A673 (cell line): Measurements from ENCODE around the gene HOATZ.

Experiments used
- EZH2 ChIP-seq: fragments of 200-600 bp; sonication (generic); IDR thresholded peaks from 2 replicates; pipeline ENCODE4 v1.6.1; 2017; ENCODE audit warnings: borderline replicate concordance, low read depth, mild to moderate bottlenecking, mixed read lengths, antibody characterized with exemption, low read length; ENCODE audit not compliant: poor library complexity, severe bottlenecking
- TF ChIP-seq, protein P1 (sequence below): fragments of 300-800, 200-600 bp; sonication (generic); conservative IDR thresholded peaks from 2 replicates; pipeline ENCODE4 v1.5.1; 2017; ENCODE audit warnings: low read depth, mild to moderate bottlenecking, antibody characterized with exemption, low read length, moderate library complexity, mixed read lengths

DNA sequence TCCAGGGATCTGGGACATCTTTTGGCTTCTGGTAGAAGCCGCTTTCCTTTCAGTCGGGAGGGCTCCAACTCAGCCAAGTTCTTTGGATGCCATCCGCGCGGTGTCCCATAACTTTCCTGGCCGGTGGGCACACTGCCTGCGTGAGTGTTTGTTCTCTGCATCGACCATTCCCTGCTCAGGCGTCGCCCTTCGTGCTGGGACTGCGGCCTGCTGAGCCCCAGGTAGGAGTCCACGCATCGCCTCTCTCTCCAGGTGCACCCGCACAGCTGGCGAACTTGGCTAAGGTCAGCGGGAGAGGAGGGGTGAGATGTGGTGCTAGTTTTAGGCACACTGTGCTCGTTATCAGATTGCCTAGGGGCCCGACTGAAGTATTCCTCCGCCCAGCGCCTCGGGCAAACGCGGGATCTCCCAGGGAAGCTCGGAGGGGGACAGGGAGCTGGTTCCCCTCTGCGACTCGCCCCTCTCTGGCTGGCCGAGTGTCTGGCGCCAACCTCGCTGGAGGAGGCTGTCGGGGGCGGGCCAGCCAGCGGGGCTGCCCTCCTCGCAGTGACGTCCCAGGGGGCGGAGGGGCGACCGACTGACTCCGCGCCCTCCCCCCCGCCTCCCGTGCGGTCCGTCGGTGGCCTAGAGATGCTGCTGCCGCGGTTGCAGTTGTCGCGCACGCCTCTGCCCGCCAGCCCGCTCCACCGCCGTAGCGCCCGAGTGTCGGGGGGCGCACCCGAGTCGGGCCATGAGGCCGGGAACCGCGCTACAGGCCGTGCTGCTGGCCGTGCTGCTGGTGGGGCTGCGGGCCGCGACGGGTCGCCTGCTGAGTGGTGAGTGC, 25.7 kb downstream of the HOATZ start, which contains the start of gene LAYN:
- TF ChIP-seq, protein P1, sequence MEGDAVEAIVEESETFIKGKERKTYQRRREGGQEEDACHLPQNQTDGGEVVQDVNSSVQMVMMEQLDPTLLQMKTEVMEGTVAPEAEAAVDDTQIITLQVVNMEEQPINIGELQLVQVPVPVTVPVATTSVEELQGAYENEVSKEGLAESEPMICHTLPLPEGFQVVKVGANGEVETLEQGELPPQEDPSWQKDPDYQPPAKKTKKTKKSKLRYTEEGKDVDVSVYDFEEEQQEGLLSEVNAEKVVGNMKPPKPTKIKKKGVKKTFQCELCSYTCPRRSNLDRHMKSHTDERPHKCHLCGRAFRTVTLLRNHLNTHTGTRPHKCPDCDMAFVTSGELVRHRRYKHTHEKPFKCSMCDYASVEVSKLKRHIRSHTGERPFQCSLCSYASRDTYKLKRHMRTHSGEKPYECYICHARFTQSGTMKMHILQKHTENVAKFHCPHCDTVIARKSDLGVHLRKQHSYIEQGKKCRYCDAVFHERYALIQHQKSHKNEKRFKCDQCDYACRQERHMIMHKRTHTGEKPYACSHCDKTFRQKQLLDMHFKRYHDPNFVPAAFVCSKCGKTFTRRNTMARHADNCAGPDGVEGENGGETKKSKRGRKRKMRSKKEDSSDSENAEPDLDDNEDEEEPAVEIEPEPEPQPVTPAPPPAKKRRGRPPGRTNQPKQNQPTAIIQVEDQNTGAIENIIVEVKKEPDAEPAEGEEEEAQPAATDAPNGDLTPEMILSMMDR: no peak
- TF ChIP-seq EZH2: no peak
